GM18870 (cell line): ENCODE data around the gene SH3YL1.

Source experiments
- ATAC-seq: cut with Tn5 transposase; IDR thresholded peaks from one replicate; pipeline ENCODE4 v1.9.1; 2021; ENCODE audit warnings: moderate library complexity; ENCODE audit not compliant: unreplicated experiment

Gene SH3YL1

DNA sequence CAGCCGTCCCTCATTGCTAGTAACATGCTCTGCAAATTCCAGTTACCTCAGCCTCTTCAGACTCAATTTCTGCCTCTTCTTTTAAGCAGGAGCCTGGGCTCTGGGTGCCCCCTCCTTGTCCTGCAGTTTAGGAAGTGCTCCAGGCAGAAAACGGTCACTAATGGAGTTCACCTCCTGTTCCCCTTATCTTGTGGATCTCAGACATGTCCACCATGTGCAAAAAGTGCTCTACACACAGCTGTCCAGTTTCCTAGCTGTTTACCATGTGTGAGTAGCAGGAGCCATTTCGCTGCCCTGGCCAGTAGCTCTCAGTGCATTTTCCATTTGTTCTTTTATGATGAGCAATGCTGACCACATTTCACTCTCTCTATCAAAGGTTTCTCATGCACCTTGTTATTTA lies 4.9 kb downstream of the SH3YL1 start:
- no peak for ATAC-seq

DNA sequence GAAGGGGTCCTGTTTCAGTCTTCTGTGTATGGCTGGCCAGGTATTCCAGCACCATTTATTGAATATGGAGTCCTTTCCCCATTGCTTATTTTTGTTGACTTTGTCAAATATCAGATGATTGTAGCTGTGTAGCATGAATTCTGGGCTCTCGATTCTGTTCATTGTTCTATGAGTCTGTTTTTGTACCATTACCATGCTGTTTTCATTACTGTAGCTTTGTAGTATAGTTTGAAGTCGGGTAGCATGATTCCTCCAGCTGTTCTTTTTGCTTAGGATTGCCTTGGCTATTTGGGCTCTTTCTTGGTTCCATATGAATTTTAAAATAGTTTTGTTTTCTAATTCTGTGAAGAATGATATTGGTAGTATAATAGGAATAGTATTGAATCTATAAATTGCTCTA lies 6.0 kb downstream of the SH3YL1 start:
- no peak for ATAC-seq

DNA sequence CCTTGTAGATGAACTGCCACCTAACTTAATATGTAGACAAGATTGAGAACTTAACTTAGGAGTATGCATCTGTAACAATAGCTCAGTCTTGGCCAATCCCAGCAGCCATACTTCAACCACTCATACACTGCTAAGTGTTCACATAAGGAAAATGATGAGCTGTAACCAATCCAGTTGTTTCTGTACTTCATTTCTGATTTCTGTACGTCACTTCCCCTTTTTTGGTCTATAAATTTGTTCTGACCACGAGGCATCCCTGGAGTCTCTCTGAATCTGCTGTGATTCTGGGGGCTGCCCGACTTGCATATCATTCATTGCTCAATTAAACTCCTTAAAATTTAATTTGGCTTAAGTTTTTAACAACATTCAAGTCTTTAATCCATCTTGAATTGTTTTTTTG lies 6.4 kb downstream of the SH3YL1 start:
- no peak for ATAC-seq

DNA sequence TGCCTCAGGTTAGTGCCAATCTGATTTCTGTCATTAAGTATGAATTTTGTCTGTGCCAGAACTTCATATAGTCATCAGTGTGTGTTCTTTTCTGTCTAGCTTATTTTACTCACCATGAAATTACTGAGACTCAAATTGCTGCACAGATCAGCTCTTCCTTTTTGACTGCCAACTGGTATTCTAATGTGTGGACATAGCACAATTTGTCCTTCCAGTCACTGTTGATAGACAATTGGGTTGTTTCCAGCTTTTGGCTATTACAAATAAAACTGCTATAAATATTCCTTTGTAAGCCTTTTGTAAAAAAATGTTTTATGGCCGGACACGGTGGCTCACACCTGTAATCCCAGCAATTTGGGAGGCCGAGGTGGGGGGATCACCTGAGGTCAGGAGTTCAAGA lies 7.7 kb downstream of the SH3YL1 start:
- no peak for ATAC-seq

DNA sequence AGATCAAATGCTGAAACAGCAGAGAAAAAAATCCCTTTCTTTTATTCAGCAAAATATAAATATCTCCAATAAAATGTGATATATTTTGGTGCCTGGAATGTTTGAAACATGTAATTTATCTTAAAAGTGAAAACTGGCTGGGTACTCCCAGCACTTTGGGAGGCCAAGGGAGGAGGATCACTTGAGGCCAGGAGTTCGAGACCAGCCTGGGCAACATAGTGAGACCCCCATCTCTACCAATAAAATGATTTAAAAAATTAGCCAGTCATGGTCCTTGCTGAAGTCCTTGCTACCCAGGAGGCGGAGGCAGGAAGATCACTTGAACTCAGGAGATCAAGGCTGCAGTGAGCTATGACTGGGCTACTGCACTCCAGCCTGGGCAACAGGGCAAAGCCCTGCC lies 8.6 kb downstream of the SH3YL1 start:
- ATAC-seq: no peak

DNA sequence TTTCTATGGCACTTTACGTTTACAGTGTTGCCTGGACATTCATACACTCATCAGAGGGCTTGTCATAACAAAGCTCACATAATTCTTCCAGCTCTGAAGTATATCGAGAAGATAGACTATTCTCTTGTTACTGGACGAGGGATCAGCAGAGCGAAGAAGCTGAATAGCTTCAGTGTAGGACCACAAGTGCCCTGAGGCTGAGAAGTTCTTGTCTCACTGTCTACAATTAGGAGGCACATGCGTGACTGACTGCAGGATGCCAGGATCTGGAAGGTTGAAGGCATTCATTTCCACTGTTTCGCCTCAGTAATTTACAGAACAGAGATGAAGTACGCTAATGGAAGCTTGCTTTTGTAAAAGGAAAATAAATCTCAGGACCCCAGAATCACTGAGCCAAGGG lies 9.6 kb downstream of the SH3YL1 start:
- no peak for ATAC-seq

DNA sequence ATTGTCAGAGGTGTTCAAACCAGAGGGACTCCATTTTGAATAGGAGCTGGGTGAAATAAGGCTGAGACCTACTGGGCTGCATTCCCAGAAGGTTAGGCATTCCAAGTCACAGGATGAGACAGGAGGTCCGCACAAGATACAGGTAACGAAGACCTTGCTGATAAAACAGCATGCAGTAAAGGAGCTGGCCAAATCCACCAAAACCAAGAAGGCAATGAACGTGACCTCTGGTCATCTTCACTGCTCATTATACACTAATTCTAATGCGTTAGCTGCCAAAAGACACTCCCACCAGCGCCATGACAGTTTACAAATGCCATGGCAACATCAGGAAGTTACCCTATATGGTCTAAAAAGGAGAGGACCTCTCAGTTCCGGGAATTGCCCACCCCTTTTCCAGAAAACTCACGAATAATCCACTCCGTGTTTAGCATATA lies 10.6 kb downstream of the SH3YL1 start:
- no peak for ATAC-seq

DNA sequence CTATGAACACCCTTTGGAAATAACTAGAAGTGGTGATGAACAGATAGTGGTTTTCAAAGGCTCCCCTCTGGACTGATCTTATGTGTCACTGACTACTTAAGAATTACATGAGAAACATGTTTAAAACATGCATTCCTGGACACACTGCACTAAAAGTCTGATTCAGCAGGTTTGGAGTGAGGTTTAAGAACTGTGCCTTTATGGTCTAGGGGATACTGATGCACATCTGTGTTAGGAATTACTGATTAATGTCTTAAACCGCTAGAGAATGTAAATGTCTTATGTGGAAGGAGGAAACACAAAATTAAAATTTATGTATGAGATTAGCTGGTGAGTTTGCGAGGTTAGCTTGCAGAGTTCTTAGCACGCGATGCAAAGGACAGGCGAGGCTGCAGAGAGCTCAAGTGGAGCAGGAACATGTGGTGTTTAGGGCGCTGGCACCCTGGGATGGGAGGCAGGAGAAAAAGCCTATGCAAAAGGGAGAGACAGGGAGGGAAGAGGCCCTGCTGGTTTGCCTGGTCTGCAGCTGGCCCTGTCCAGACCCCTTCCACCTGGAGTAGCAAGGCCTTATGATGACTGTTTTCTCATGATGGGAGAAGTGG lies 11.7 kb downstream of the SH3YL1 start:
- ATAC-seq: no peak

DNA sequence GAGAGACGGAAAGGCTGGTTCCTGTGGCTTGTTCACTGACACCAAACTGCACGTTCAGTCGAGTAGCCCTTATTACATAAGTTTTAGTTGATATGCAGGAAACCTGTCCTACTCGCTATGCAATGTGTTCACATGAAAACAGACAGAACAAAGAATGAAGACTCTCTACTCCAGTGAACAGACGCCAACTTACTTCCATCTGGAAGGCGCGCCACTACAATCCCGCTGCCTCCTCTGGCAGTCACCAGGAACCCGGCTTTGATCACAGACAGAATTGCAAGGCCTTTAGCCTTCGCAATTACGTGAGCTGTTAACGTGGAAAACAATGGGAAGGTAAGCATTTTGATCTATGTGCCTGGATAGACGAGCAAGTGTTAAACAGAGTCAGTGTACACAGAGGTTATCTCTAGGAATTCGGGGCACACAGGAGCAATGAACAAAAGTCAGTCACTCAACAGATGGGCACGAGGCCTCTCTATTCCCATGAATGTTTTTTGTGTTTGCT lies 14.2 kb downstream of the SH3YL1 start:
- ATAC-seq: no peak

DNA sequence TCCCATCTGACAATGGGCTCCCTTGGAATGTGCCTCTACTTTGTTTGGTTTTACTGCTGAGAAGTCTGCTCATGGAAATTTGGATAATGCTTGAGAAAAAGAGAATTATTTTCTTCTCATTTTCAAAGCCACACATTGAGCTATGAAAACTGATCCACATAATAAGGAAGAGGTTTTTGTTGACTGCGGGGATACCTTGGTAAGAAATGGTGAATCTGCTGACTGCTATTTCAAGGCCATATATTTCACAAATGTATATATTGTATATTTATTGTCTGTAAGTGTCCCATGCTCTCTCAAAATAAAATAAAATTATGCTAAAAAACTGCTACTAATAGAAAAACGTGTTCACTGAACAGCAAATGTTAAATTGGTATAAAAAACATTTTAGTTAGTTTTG lies 15.1 kb downstream of the SH3YL1 start:
- ATAC-seq: no peak

DNA sequence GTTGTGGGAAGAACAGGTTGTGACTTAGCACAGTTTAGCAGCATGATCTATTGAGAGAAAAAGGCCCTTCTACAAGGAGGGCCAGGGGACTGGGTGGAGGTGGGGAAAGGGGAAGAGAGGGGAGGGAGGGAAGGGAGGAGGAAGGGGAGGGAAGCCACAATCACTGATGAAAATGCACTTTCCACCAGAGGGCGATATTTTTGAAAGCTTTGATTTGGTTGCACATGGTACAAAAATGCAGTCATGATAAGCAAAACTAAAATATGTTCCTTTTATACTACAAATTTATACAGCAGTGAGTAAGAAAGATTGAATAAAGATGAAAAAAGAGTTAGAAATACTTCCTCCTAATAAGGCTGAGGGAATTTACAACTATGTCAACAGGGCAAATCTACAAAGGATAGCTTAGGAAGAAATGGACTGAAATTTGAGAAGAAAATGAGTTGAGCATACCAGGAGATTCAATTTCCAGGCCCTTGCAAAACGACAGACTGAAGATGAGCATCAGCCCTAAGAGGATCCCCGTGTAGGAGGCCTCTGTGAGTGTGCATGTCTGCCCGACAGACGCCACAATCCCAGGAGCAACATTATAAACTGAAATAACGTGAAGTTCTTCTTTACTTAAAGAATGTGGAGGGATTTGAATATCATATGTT lies 17.2 kb downstream of the SH3YL1 start:
- ATAC-seq: no peak

DNA sequence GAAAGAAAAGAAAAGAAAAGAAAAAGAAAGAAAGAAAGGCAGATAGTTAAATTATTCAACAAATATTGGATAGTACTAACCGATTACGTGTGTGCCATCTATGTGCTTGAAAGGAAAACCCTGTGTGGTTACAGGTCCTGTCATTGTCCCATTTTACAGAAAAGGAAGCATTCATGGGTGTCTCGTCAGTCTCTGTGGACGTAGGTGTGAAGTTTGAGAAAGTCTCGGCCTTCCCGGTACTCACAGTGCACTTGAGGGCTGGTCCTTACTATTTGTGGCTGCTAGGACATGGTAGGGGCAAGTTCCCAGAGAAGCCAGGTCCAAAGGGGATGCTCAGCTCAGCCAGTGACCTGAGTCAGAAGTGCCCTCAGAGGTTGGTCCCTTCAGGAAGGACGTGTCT lies 19.3 kb downstream of the SH3YL1 start:
- no peak for ATAC-seq

DNA sequence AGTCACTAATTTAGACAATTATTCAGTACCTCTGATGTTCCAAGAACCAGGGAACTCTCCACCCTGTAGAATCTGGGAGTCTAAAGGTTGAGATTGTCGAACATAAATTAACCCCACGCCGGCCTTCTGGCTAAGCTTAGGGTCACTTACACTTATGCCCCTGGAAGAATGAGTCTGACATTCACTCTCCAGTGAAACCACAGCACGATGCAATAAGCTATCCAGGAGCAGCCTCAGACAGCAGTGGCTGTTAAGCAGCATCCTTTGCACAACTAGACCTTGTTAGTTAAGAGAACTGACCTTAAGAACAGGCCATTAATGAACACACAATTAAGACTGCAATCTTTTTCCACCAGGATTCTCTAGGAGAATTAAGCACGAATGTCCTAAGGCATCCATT lies 25.0 kb downstream of the SH3YL1 start:
- ATAC-seq: no peak

DNA sequence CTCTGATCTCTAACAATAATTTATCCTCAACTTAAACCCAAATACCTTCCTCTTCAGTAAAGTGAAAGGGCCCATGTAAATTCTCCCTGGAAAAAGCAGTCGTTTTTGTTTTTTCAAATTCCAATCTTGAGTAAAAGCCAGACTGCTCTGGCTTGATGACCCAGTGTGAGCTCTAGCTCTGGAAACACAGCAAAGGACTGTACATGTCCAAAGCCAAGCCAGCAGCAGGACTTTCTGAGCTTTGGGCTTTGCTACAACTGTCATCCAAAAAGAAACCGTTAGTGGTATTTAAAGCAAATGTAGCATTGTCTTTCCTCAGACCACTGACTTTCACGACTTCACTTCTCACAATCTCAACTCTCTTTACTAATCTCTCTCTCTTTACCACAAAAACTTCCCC lies 25.4 kb downstream of the SH3YL1 start:
- ATAC-seq: no peak

DNA sequence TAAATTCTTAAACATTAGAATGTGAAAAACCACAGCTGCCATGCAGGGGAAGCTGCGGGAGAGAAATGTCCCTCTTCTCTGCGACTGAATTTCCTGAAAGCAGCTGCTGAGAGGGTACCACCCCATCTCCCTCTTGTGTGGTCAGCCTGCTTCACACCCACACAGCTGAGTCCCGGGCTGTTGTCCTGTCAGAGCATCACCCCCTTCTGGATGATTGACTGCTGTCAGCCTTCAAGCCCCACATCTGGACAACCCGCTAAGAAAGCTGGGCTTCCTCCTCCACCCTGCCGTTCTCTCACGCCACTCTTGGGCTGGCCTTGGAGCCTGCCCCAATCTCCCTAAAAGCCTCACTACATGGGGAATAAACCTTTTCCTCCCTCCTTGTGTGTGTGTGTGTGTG lies 26.0 kb downstream of the SH3YL1 start:
- no peak for ATAC-seq

DNA sequence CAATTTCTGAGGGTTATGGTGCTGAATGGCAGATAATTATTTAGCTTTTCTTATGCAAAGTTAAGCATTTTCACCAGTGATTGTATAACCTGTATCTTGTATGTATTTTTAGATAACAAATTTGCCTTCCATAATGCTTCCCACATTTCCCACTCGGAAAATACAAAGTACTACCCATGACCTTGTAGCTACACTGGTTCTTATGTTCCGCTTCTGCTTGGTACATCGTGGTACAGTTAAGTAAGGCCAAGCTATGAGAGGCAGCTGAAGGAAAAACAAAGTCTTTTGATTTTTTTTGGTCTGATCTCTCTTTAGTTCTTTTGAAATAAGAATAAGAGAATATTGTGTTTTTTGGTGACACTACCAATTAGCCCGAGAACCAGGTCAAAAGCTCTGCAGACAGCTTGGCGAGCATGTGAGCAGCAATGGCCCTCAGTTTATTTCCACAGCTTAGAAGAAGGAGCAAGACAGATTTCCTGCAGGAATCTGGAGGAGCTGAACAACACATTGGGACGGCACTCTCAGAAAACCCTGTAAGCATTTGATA lies 26.8 kb downstream of the SH3YL1 start:
- ATAC-seq: no peak

DNA sequence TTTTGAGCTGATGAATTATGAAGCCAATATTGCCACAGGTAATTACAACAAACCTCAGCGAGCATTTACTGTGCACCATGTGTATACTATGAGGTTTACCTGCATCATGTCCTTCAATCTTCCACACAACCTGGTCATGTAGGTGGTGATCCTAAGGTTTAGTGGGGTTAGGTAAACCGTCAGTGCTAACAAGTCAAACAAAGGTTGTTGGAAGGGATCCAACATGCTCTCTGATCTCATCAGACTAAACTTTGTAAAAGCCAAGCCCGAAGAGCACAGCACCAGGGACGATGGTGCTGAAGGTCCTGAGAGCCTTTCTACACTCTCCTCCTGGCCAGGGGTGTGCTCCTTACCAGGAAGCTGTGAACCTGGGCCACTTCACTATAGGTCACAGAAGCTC lies 29.4 kb downstream of the SH3YL1 start:
- ATAC-seq: no peak

DNA sequence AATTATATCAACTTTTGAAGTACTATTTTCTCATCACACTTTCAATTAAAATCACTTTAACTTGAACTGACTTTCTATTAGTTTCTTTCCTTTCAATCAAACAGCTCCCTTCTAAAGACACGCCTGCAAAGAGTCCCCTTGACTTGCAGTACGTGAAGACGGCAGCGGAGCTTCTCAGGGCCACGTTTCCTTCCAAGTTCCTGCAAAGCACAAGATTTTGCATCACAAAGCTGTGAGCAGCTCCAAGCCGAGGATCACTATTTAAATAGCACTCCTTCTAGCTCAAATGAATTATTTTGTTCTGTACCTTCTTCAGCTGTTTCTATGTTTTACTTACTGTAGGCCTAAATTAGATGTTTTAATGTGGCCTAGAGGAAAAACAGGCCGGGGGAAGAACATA lies 30.8 kb downstream of the SH3YL1 start:
- no peak for ATAC-seq

DNA sequence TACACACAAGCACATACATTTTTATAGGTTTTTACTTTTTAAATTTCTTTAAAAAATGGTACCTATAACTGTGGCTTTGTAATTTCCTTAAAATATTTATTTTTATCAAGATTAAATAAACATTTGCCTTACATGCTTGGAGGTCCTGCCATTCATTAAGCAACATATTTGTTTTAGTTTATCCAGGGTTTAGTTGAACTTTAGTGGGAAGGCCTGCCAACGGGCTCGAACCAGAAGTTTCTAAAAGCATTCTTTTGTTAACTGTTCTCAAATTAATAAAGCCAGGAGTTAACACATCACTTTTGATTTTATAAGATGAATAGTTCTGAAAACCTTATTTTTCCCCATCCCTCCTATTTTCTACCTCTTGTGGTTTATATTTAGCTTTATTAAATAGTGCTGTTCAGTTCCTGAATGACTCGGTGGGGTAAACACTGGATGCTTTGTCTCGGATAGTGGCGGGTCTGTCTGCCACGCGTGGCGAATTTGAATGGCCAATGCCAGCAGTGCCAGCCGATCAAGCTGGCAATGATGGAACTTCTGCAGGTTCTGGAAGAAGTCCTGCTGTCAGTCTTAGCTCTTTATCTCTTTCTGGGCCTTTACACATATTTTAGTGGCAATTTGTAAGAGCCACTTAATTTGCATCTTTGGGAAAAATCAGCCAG lies 32.2 kb downstream of the SH3YL1 start:
- no peak for ATAC-seq

DNA sequence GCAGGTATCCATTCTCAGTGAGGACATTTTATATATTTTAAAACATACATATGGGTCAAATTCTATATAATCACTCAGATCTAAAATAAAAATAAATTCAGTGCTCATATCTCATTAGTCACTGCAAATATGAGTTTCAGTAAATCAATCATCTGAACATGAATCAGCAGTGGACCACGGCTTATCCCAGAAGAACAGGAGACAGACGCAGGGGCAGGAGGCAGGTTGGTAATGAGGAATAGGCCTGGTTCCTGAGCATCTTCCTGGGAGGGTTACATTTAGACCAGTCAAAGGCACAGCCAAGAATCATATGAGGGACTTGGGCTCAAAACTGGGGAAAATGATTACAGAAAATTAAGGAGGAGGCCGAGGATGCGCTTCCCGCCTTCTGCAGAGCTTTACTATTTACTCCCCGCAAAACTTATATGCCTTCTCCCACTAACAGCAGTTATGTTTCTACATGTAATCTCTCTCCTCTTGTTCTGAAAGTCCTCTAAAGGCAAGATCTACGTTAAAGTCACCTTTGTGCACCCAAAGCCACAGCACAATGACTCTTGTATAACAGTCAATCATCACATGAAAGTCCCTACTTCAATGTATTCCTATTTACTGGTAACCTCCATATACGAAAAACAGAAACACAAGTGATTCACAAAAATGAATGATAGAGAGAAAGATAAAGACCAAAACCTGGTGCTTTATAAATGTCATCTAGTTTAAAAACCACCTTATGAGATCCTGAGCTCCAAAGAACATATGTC lies 35.1 kb downstream of the SH3YL1 start:
- ATAC-seq: no peak

DNA sequence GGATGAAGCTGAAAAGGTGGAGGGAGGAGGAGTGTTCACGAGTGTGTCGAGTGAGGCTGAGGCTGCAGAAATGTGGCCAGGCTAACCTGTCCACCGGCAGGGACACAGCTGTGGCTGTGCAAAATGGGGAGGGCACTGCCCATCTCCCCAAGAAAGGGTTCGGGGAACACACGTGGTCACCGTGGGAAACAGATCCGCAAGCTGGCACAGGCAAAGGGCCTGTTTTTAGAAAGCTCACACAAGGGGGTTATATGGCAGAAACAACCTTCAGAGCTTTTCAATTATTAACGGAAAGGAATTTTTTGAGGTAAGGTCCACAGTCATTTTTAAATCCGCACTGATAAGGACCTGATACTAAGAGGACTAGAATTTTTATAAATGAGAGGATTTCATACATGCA lies 35.7 kb downstream of the SH3YL1 start:
- no peak for ATAC-seq
